Measurements from ENCODE around the gene FGFRL1.
"Not testable (repeated sequence)": the region's sequence is repeated elsewhere in the genome, so short reads cannot be mapped to it uniquely, and the experiment has no call there.

The FGFRL1 gene

DNA sequence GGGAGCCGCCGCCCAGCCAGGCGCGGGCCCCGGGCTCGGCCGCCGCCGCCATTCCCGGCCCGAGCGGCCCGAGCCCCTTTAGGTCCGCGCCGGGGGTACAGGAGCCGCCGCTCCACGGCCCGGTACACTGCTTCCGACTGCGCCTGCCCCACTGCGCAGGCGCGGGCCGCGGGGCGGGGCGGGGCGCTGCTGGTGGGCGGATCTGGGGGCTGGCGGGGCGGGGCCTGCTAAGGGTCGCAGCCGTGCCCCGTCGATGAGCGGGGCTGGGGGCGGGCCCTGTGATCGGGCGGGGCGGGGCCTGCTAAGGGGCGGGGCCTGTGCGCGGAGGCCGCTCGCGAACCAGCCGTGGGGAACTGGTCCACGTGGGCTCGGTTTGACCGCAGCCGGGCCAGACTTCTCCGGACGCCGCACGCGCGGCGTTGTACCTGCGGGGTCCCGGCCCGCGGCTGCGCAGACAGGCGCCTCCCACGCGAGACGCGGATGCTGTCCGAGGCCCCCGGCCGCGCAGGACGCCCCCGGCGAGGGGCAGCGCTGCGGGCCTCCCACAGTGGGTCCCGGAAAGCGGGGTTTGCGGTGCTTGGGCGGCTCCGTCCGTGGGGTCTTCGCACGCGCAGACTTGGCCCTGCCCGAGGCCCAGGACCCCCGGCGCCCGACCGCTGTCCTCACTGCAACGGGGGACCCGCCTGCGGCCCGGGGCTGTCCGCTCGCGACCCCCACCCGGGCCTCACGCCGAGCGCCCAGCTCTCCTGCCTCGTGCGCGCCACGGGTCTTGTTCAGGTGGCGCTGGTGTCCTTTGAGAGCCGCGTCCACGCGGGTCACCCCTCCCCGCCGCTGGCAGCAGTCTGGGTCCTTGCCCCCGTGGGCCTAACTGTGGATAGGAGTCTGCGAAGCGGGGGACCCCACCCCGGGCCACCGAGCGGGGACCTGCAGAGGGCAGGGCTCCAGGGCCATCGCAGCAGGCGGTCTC lies 37.7 kb upstream of the FGFRL1 start, which contains the start of gene DGKQ:
Gene DGKQ (minus strand): TSS at position 139 of the 967 bp plus-strand sequence. CDS start 87 bp downstream, at position 52.
- DNase-seq, result peak; percentile 93 to 99 (median 96)

DNA sequence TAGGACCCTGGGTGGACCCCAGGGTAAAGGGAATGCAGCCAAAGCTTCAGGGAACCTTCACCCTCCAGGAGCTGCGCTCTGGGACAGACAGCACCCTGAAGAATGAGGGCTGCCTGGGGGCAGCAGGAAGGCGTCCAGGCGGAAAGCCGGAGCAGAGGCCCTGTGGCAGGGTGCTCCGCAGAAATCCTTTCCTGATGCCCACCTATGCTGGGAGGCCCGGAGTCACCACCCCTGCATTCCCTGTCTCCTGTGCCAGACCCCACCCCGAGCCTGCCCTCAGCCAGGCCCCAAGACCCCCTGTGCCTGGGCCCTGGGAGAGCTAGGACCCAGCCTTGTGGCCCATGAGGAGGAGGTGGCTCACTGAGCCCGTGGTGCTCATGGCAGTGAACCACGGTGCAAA lies 36.8 kb upstream of the FGFRL1 start:
- DNase-seq, result no peak

DNA sequence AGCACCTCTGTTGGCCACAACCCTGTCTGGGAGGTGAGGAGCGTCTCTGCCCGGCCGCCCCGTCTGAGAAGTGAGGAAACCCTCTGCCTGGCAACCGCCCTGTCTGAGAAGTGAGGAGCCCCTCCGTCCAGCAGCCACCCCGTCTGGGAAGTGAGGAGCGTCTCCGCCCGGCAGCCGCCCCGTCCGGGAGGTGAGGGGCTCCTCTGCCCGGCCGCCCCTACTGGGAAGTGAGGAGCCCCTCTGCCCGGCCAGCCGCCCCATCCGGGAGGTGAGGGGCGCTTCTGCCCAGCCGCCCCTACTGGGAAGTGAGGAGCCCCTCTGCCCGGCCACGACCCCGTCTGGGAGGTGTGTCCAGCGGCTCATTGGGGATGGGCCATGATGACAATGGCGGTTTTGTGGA lies 35.4 kb upstream of the FGFRL1 start:
- DNase-seq, result not testable (repeated sequence)

DNA sequence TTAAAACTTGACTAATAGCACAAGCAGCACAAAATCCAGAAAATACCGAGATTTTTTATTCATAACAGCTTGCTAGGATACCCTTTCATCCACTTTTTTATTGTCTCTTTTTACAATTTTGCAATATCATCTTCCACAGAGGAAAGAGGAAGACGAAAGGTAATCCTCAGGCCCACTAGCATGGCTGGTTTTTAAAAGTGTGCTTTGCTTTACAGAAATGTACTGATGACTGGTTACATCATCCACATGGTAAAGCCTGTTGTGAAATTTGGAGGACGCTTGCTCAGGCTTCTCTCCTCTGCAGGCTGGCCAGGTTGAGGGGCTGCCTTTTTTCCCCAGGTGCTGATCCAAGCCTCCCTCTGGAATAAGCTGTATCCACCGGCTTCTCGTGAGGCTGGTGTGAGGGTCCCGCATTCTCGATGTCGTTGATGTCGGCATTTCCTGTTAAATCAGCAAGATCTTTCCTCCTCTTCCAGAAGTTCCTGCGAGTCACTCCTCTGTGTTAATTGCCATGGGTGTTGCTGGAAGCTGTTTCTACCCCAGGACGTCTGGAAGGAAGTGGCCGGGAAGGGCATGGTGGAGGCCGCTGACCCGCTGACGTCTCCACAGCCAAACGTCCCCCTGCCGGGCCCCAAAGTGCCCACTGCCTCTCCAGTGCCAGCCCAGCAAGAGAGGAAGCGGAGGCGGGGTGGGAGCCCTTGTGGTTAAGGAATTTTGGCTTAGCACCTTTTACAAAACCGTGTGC lies 32.3 kb upstream of the FGFRL1 start:
- peak; percentile 69 to 88 (median 82) for DNase-seq

DNA sequence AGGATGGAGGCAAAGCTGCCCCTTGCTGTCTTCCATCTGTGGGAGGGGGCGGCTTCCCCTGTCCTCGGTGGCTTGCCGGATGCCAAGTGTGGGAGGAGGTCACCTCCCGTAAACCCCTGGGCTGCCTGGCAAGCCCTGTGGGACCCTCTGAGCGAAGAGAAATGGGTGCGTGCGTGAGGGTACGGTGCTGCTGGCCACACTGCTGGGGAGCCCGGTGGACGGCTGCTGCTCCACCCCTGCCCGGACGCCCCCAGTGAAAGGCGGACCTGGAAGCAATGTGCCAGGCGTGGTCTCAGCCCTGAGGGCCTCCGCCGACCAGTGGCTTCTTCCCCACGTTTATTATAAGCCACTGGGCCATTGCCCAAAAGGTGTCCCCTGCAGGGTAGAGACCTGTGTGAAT lies 29.1 kb upstream of the FGFRL1 start:
- no peak for DNase-seq

DNA sequence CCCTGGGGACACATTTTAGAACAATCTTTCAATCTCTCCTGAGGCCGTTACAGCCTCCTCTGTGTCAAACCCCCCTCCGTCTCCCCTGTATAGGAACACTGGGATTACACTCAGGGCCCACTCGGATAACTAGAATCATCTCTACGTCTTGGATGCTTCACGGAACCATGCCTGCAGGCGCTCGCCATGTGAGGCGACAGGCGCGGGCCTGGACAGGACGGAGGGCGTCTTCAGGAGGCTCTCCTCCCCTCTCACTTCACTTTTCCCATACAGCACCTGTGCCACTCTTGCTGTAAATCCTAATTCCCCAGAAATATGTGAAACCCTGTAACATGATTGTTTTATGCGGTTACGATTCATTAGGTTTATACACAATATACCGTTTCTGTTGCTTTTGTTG lies 28.6 kb upstream of the FGFRL1 start:
- DNase-seq, result no peak

DNA sequence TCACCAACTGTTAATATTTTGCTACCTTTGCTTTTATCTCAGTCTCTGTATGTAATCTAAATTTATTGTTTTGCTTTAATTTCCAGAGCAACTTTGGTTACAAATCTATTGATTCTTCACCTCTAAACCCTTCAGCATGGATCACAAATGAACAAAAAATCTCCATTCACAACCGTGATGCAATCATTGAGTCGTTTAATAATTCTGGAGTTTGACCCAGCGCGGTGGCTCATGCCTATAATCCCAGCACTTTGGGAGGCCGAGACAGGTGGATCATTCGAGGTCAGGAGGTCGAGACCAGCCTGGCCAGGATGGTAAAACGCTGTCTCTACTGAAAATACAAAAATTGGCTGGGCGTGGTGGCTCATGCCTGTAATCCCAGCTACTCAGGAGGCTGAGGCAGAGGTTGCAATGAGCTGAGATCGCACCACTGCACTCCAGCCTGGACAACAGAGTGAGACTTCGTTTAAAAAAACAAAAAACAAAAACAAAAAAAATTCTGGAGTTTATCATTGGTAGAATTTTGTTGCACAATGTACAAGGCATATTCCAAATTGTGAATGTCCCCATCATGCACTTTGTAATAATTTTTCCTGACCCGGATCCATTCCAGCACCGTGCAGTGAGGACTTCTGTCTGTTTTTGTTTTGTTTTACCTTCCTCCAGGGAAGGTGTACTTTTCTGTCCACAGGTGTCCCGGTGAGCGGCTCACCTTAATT lies 26.9 kb upstream of the FGFRL1 start:
- no peak for DNase-seq

DNA sequence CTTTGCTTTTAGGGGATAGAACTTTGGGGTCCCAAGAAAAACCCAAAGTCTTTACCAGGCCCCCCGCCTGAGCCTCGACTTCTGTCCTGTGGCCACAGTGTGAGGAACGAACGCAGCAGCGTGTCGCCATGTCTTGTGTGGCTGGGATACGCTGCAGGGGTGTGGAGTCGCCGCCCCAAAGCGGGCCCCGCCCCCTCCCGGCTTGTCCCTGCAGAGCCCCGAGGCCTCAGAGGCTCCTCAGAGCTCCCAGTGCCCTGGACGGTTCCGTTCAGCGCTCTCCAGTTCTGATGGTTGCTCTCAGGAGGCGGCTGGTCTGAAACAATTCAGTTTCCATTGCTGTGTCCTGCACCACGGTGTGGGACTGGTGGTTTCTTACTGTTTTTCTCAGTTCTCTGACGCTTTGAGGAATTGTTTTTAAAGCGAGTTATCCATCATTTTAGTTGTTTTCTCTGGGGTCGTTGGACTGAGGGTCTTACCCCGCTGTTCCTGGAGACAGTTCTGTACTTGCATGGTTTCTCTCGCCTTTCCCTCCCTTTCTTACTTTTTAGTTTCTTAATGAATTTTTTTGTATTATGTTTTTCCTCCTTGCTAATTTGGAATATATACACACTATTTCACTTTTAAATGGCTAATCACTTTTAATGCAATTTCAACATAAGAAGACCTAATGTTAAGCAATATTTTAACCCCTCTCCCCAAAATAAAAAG lies 26.1 kb upstream of the FGFRL1 start:
- DNase-seq, result peak; percentile 71 to 88 (median 82)

DNA sequence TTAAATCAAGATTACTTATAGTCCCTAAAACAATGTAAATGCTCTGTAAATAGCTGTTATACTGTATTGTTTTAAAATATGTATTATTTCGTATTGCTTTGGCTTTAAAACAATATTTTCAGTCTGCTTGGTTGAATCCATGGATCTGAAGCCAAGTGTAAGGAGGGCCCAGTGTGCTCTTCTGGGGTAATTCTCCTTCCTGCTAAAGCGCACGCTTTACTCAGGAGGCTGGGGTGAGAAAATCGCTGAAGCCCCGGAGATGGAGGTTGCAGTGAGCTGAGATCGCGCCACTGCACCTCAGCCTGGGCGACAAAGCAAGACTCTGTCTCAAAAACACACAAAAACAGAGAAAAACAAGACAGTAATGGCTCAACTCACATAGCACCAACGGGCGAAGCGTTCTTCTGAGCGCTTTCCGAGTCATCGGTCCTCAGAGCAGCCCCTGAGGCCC lies 25.0 kb upstream of the FGFRL1 start:
- no peak for DNase-seq

DNA sequence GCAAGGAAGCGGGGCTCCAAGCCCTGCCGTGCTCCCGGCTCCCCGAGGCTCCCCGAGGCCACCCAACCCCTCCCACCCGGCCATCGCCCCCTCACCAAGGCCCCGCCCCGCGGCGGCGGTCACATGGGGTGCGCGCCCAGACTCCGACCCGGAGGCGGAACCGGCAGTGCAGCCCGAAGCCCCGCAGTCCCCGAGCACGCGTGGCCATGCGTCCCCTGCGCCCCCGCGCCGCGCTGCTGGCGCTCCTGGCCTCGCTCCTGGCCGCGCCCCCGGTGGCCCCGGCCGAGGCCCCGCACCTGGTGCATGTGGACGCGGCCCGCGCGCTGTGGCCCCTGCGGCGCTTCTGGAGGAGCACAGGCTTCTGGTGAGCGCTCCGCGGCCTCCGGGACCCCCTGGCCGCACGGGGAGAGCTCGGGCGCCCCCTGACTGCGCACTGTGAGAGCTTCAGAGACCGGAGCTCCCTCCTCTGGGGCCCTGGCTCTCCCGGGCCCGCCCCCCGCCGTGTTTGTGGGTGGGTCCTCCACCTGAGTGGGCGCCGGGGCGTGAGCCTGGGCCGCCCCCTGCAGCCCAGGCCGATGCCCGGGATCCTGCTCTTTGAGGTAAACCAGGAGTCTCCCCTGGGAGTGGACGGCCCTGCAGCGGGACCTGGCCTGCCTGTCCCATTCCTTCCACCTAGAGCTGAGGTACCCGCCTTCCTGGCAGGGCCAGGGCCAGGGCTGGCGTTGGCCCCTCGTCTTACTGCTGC lies 24.4 kb upstream of the FGFRL1 start, which contains the start of gene IDUA:
Gene IDUA (plus strand): TSS at position 166 of the 745 bp plus-strand sequence. CDS start 41 bp downstream, at position 207.
- DNase-seq, result peak; percentile 82 to 95 (median 90)

DNA sequence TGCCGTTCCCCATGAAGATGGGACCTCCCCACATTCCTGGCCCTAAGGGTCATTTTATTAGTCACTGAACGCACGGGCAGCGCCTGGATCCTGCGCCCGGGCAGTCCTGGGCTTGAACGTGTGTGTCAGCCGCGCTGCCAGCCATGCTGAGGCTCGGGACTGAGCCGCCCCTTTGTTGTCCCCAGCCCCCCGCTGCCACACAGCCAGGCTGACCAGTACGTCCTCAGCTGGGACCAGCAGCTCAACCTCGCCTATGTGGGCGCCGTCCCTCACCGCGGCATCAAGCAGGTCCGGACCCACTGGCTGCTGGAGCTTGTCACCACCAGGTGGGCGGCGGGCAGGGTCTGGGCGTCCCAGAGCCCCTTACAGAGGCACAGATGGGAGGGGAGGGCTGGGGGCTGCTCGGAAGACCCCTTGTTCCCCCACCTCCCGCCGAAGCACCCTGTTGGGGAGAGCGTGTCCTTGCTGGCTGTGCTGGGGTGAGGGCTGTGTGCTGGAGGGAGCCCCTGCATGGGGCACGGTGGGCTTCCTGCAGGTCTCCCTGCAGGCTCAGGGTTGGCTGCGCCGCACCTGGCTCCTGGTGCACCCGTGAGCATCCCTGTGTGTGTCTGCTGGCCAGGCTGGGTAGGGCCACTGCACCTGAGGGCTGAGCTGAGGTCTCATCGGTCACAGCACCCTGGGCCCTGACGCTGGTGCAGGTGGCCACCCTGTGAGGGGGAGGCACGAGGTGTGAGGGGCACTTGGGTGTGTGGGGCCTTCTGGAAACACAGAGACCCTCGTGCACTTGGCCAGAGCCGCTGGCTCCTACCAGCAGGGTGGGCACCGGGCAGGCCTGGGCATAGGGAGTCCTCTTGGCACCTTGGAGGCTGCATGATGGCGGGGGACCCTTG lies 23.6 kb upstream of the FGFRL1 start:
- no peak for DNase-seq

DNA sequence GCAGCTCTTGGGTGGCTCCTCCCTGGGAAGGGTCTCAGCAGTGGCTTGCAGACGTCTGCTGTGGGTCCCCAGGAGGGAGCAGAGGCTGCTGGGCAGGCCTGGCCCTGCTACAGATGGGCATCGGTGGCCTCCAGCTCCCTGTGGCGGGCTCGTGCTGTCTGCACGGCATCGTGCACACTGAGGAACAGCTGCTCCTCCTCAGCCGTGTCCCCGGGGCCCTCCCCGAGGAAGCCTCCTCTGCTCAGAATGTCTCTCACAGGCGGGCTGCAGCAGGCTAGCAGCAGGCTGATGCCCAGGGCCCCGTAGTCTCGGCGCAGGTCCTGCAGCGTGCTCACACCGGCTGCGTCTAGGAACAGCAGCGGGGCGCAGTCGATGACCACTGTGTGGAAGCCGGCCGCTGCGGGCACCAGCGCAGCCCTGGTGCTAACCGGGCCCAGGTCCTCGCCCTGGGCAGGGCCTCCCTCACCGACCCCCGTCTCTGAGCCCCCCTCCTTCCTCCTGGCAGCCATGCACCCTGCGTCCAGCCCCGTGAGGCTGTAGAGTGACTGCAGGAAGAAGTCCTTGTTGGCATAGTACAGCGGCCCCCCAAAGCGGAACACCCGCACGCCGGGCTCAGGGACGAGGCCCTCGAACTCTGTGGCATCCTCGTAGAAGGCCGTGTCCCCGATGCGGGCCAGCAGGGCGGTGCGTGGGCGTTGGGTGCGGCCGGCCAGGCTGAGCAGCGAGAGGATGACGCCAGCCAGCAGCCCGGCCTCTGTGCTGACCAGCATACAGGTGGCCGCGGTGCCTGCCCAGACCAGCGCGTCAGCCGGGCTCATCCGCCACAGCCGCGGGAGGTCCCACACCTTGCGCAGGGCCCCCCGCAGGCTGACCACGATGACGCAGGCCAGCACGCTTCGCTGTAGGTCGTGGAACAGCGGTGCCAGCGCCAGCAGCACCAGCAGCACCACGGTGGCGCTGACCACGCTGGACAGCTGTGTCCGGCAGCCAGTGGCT lies 22.4 kb upstream of the FGFRL1 start:
- no peak for DNase-seq

DNA sequence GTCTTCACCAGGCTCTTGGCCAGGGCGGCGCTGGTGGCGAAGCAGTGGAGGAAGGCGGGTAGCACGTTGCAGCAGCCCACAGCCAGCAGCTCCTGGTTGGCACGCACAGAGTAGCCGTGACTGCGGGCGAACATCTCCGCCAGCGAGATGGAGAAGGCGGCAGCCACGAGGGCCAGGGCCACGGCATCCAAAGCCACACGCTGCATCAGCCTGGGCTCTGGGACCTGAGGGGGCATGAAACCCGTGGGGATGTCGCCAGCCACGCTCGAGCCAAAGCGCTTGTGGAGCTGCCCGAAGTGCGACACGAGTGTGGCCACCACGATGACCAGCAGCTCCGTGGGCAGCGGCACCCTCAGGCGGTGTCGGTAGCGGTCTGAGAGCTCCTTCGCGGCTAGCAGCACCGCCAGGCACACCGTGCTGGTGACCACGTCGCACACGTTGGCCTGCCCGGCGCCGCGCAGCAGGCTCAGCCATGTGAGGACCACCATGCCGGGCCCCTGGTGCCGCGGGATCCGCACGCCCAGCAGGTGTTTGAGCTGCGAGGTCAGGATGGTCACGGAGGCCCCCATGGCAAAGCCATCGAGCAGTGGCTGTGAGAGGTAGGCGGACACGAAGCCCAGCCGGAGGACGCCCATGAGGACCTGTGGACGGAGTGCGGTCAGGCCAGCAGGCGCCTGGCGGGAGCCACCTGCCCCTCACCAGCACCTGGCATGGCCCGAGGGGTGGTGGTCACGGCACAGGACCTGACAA lies 21.5 kb upstream of the FGFRL1 start:
- DNase-seq, result no peak

DNA sequence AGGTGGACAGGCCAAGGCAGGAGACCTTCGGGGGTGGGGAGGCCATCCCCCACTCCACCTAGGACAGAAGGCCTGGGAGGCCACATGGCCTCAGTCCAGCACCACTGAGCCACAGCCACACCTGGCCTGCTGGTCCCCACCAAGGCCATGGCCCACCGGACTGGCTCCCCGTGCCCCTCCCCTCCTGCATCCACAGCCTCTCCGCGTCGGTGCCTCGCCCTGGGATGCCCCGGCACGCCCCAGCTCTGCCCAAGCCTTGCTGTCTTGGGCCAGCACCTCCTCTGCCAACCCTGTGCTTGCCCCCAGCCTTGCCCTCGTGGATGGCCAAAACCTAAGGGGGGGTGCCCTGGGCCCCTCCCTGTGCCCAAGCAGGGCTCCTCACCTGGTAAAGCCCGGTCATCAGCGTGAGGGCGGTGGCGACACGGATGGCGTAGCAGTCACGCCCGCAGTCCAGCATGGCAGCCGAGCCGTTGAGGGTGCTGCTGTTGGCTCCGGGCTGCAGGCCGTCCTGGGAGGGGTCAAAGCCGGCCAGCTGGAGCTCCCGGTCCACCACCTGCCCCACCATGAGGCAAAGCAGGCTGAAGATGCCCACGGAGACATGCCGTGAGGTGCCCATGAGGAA lies 20.6 kb upstream of the FGFRL1 start:
- DNase-seq, result no peak

DNA sequence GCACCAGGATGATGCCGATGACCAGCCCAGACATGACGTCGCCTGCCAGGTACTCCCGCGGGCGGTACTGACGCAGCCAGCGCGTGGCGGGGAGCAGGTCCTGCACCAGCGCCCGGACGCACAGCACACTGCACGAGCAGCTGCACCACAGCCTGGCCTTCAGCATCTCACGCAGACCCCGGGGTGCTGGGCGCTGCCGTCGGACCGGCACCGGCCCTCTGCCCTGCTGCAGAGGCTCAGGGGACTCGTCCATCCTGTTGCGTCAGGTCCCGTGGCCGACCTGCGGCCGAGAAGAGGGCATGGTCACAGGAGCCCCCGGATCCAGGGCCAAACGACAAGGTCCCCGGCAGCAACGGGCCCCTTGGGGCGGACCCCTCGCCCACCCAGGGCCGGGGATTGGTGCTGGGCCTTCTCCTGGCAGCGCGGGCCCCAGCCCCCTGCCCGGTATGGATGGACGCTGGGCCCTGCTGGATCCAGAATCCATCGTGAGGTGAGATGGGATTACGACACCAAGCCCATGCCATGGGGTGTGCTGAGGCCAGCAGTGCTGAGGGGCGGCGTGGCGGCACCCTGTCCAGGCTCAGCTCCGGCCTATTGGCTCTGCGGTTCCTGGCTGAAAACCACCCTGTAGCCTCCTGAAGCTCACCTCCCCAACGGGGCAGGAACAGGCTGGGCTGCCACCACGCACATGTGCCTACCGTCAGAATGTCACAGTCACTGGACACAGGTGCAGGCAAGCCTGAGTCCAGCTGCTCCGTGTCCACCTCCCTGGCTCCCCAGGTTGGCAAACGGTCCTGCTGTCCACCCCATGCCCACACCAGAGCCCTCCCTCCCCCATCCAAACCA lies 19.8 kb upstream of the FGFRL1 start:
- no peak for DNase-seq

DNA sequence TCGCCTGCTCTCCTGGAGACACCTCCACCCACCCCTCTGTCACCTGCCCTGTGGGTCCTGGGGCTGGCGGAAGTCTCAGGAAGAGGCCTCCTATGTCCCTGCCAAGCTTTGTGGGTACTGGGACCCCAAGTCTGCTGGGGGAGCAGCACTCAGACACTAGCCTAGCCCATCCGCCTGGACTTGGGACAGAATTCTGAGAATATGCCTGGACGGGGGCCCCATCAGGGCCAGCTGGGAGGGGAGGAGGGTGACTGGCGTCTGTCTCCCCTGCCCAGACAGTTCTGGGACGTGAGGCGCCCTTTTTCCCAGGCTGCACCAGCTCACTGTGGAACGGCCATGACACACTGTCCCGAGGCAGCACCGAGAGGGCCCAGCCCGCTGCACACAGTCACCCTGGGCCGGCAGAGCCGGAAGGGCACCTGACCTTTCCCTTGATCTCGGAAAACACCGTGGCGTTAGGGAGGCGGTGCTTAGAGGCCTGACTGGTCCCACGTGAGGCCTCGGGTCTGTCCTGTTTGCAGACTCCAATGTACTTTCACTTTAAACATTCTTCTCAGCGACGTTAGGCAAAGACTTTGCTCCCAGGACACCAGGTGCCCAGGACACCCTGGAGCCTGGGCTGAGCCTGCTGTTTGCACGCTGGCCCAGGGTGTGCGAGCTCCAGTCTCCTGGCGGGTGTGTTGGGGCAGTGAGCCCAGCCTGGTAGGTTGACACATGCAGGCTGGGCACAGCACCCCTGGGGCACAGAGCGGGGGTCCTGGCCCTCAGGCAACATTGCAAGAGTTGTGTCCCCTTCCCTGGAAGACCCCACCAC lies 18.9 kb upstream of the FGFRL1 start:
- no peak for DNase-seq

Measured in suppressor macrophage (primary cell).